Activated gamma-delta T cell treated with Interleukin-2 at 50 U/mL for 16 hours (primary cell): ENCODE data around the gene HCCS.
A peak's percentile ranks its signal among the peaks of the same experiment; 100 is the strongest.

Experiments used
- DNase-seq: peaks from one replicate; pipeline ENCODE4 v3.0.0-alpha.2; 2020

The HCCS gene

GRCh38 chrX:11124112-11124511, 13.0 kb downstream of the HCCS start:
- no peak for DNase-seq

GRCh38 chrX:11125060-11125459, 13.9 kb downstream of the HCCS start:
- no peak for DNase-seq

GRCh38 chrX:11129534-11130105, 18.5 kb downstream of the HCCS start:
- no peak for DNase-seq

GRCh38 chrX:11130136-11130535, 19.0 kb downstream of the HCCS start:
- no peak for DNase-seq

GRCh38 chrX:11131146-11131545, 20.0 kb downstream of the HCCS start:
- DNase-seq: no peak

GRCh38 chrX:11135564-11136185, 24.5 kb downstream of the HCCS start:
- no peak for DNase-seq

- no peak for DNase-seq
Measured at GRCh38 chrX:11137543-11138139, 26.5 kb downstream of the HCCS start.

- DNase-seq: no peak
Measured at GRCh38 chrX:11138498-11139390, 27.6 kb downstream of the HCCS start.

GRCh38 chrX:11143931-11144678, 33.0 kb downstream of the HCCS start:
- peak; percentile 39 for DNase-seq

- DNase-seq: no peak
Measured at GRCh38 chrX:11146411-11146810, 35.3 kb downstream of the HCCS start.

GRCh38 chrX:11148401-11148800, 37.3 kb downstream of the HCCS start:
- no peak for DNase-seq

- no peak for DNase-seq
Measured at GRCh38 chrX:11151799-11152559, 40.8 kb downstream of the HCCS start.

- DNase-seq: no peak
Measured at GRCh38 chrX:11159149-11159548, 48.0 kb downstream of the HCCS start.

- no peak for DNase-seq
Measured at GRCh38 chrX:11164433-11164832, 53.3 kb downstream of the HCCS start.

- no peak for DNase-seq
Measured at GRCh38 chrX:11171956-11172355, 60.8 kb downstream of the HCCS start.

- no peak for DNase-seq
Measured at GRCh38 chrX:11172415-11172814, 61.3 kb downstream of the HCCS start.
